Activated naive CD4-positive, alpha-beta T cell treated with anti-CD3 and anti-CD28 coated beads, Interleukin-2, amount 50 U/mL, for 24 hours (primary cell): ENCODE measurements around the gene CYP51A1.
"Not testable (repeated sequence)": the region's sequence is repeated elsewhere in the genome, so short reads cannot be mapped to it uniquely, and the experiment has no call there.

Experiments
- H3K27ac Mint-ChIP-seq: one replicate; pipeline ENCODE4 v1.8.0; 2021; ENCODE audit warnings: mild to moderate bottlenecking, mixed read lengths
- H3K27me3 Mint-ChIP-seq: one replicate; pipeline ENCODE4 v1.8.0; 2021; ENCODE audit warnings: mixed read lengths
- H3K36me3 Mint-ChIP-seq: one replicate; pipeline ENCODE4 v1.8.0; 2021; ENCODE audit warnings: mixed read lengths
- H3K4me1 Mint-ChIP-seq: one replicate; pipeline ENCODE4 v1.8.0; 2021; ENCODE audit warnings: mixed read lengths
- H3K4me3 Mint-ChIP-seq: one replicate; pipeline ENCODE4 v1.8.0; 2021; ENCODE audit warnings: mild to moderate bottlenecking, mixed read lengths
- H3K9me3 Mint-ChIP-seq: one replicate; pipeline ENCODE4 v1.8.0; 2021; ENCODE audit warnings: mixed read lengths

Gene CYP51A1

GRCh38 chr7:92083922-92084321 lies 50.4 kb downstream of the CYP51A1 start:
- H3K27ac Mint-ChIP-seq, H3K27me3 Mint-ChIP-seq, H3K4me1 Mint-ChIP-seq, H3K9me3 Mint-ChIP-seq, H3K4me3 Mint-ChIP-seq: not testable (repeated sequence)
- H3K36me3 Mint-ChIP-seq: peaks cover 44% of the 10 kb centered on the region

- H3K27ac Mint-ChIP-seq: no peak overlapping the region
- H3K4me1 Mint-ChIP-seq: no peaks in the 10 kb centered on the region
- H3K9me3 Mint-ChIP-seq: no peaks in the 10 kb centered on the region
- H3K4me3 Mint-ChIP-seq: no peak overlapping the region
- H3K36me3 Mint-ChIP-seq: peaks cover 19% of the 10 kb centered on the region
- H3K27me3 Mint-ChIP-seq: no peaks in the 10 kb centered on the region
Observed at GRCh38 chr7:92076509-92076908, 57.8 kb downstream of the CYP51A1 start.

- Mint-ChIP-seq H3K4me3 (no peak overlapping the region), H3K9me3 (no peaks in the 10 kb centered on the region), H3K27me3 (no peaks in the 10 kb centered on the region), H3K4me1 (no peaks in the 10 kb centered on the region), H3K27ac (no peak overlapping the region), H3K36me3 (peaks cover 22% of the 10 kb centered on the region)
Observed at GRCh38 chr7:92075455-92076158, 58.7 kb downstream of the CYP51A1 start.

- H3K4me1 Mint-ChIP-seq: no peaks in the 10 kb centered on the region
- no peak overlapping the region for H3K4me3 Mint-ChIP-seq
- no peak overlapping the region for H3K27ac Mint-ChIP-seq
- peaks cover 26% of the 10 kb centered on the region for H3K36me3 Mint-ChIP-seq
- no peaks in the 10 kb centered on the region for H3K27me3 Mint-ChIP-seq
- no peaks in the 10 kb centered on the region for H3K9me3 Mint-ChIP-seq
Observed at GRCh38 chr7:92072708-92073107, 61.6 kb downstream of the CYP51A1 start.

- H3K27ac Mint-ChIP-seq: no peak overlapping the region
- no peaks in the 10 kb centered on the region for H3K9me3 Mint-ChIP-seq
- H3K27me3 Mint-ChIP-seq: no peaks in the 10 kb centered on the region
- no peaks in the 10 kb centered on the region for H3K4me1 Mint-ChIP-seq
- H3K36me3 Mint-ChIP-seq: peaks cover 29% of the 10 kb centered on the region
- H3K4me3 Mint-ChIP-seq: no peak overlapping the region
Observed at GRCh38 chr7:92072121-92072520, 62.2 kb downstream of the CYP51A1 start.

GRCh38 chr7:92071032-92071431 lies 63.2 kb downstream of the CYP51A1 start:
- H3K4me3 Mint-ChIP-seq: no peak overlapping the region
- no peaks in the 10 kb centered on the region for H3K4me1 Mint-ChIP-seq
- peaks cover 33% of the 10 kb centered on the region for H3K36me3 Mint-ChIP-seq
- no peak overlapping the region for H3K27ac Mint-ChIP-seq
- H3K27me3 Mint-ChIP-seq: no peaks in the 10 kb centered on the region
- H3K9me3 Mint-ChIP-seq: no peaks in the 10 kb centered on the region

- H3K27ac Mint-ChIP-seq: no peak overlapping the region
- peaks cover 25% of the 10 kb centered on the region for H3K36me3 Mint-ChIP-seq
- no peaks in the 10 kb centered on the region for H3K9me3 Mint-ChIP-seq
- H3K27me3 Mint-ChIP-seq: no peaks in the 10 kb centered on the region
- no peaks in the 10 kb centered on the region for H3K4me1 Mint-ChIP-seq
- no peak overlapping the region for H3K4me3 Mint-ChIP-seq
Observed at GRCh38 chr7:92064438-92065029, 69.7 kb downstream of the CYP51A1 start.
